Activated naive CD4-positive, alpha-beta T cell treated with anti-CD3 and anti-CD28 coated beads, Interleukin-2, amount 50 U/mL, for 72 hours (primary cell): Measurements from ENCODE around the gene TARS3. TPM values are rescaled to one million over a fixed set of nuclear protein-coding genes. Genes with fewer than 3 reads are reported as not detected.
"Not testable (repeated sequence)": the region's sequence is repeated elsewhere in the genome, so short reads cannot be mapped to it uniquely, and the experiment has no call there.

Source experiments
- ATAC-seq, 2 donors: fragments of 150-1000 bp; cut with Tn5 transposase; 2 replicates each; pipeline ENCODE4 v1.10.0; 2021; ENCODE audit warnings: mild to moderate bottlenecking in 2 of 2, moderate library complexity in 2 of 2
- DNase-seq, 2 donors: peaks; one replicate each; pipeline ENCODE4 v3.0.0; 2021 to 2022; ENCODE audit warnings: low spot score in 2 of 2
- H3K27ac Mint-ChIP-seq, 2 donors: one replicate each; pipeline ENCODE4 v1.8.0; 2022; ENCODE audit warnings: mild to moderate bottlenecking in 2 of 2, mixed read lengths in 2 of 2
- H3K36me3 Mint-ChIP-seq, 2 donors: one replicate each; pipeline ENCODE4 v1.8.0; 2022; ENCODE audit warnings: mixed read lengths in 2 of 2
- H3K9me3 Mint-ChIP-seq, 2 donors: one replicate each; pipeline ENCODE4 v1.8.0; 2022; ENCODE audit warnings: mixed read lengths in 2 of 2
- total RNA-seq, 2 donors: library from RNA; stranded (reverse); gene quantifications; one replicate each; pipeline ENCODE4 v1.2.3, GENCODE V29; 2022

Gene TARS3
- total RNA-seq, result 10 to 100 TPM; 21.2 to 23.0 TPM

- peak; percentile 87 to 94 for ATAC-seq
- peak; percentile 82 to 86 for DNase-seq
- Mint-ChIP-seq H3K36me3 (peaks cover 16 to 23% of the 10 kb centered on the region in 2 donors), H3K9me3 (peaks cover 0 to 10% of the 10 kb centered on the region in 2 donors), H3K27ac (peak within 1 kb of the TSS; percentile 83 to 93)
Observed at GRCh38 chr15:101723874-101724674, at the start of gene TARS3. Gene TARS3, minus strand, starts transcription at chr15:101724473. Its CDS starts 86 bp downstream, at chr15:101724387.

GRCh38 chr15:101773496-101774100 lies 49.3 kb upstream of the TARS3 start:
- H3K36me3 Mint-ChIP-seq, result no peaks in the 10 kb centered on the region
- DNase-seq (peak in 1 of 2 donors; percentile 13), ATAC-seq (no peak)
- no peaks in the 10 kb centered on the region for H3K9me3 Mint-ChIP-seq
- H3K27ac Mint-ChIP-seq, result peak overlapping the region in 1 of 2 donors; percentile 62

GRCh38 chr15:101772921-101773320 lies 48.6 kb upstream of the TARS3 start:
- H3K9me3 Mint-ChIP-seq, result no peaks in the 10 kb centered on the region
- DNase-seq (no peak), ATAC-seq (no peak)
- H3K36me3 Mint-ChIP-seq, result no peaks in the 10 kb centered on the region
- H3K27ac Mint-ChIP-seq, result no peak overlapping the region

- DNase-seq, H3K36me3 Mint-ChIP-seq, H3K27ac Mint-ChIP-seq, ATAC-seq, H3K9me3 Mint-ChIP-seq: not testable (repeated sequence)
Observed at GRCh38 chr15:101767083-101767640, 42.9 kb upstream of the TARS3 start.

GRCh38 chr15:101765772-101766456 lies 41.6 kb upstream of the TARS3 start:
- Mint-ChIP-seq H3K9me3 (no peaks in the 10 kb centered on the region), H3K27ac (no peak overlapping the region), H3K36me3 (no peaks in the 10 kb centered on the region)
- DNase-seq (no peak), ATAC-seq (no peak)

GRCh38 chr15:101765340-101765671 lies 41.0 kb upstream of the TARS3 start:
- H3K27ac Mint-ChIP-seq, H3K9me3 Mint-ChIP-seq, ATAC-seq, H3K36me3 Mint-ChIP-seq, DNase-seq: not testable (repeated sequence)

GRCh38 chr15:101764669-101765339 lies 40.5 kb upstream of the TARS3 start:
- not testable (repeated sequence) for H3K36me3 Mint-ChIP-seq, H3K9me3 Mint-ChIP-seq, H3K27ac Mint-ChIP-seq, ATAC-seq, DNase-seq

GRCh38 chr15:101746716-101747082 lies 22.4 kb upstream of the TARS3 start:
- DNase-seq, H3K9me3 Mint-ChIP-seq, H3K36me3 Mint-ChIP-seq: not testable (repeated sequence)
- peak; percentile 1 to 30 for ATAC-seq
- peak overlapping the region in 1 of 2 donors; percentile 83 for H3K27ac Mint-ChIP-seq

GRCh38 chr15:101734837-101735236 lies 10.6 kb upstream of the TARS3 start:
- H3K9me3 Mint-ChIP-seq, DNase-seq, H3K27ac Mint-ChIP-seq, ATAC-seq, H3K36me3 Mint-ChIP-seq: not testable (repeated sequence)

- no peaks in the 10 kb centered on the region for H3K9me3 Mint-ChIP-seq
- DNase-seq (no peak), ATAC-seq (no peak)
- H3K27ac Mint-ChIP-seq, result no peak overlapping the region
- no peaks in the 10 kb centered on the region for H3K36me3 Mint-ChIP-seq
Observed at GRCh38 chr15:101733545-101733944, 9.3 kb upstream of the TARS3 start.

GRCh38 chr15:101732772-101733171 lies 8.5 kb upstream of the TARS3 start:
- no peak overlapping the region for H3K27ac Mint-ChIP-seq
- H3K36me3 Mint-ChIP-seq, result no peaks in the 10 kb centered on the region
- ATAC-seq, result no peak
- no peak for DNase-seq
- no peaks in the 10 kb centered on the region for H3K9me3 Mint-ChIP-seq

GRCh38 chr15:101731746-101732145 lies 7.5 kb upstream of the TARS3 start:
- DNase-seq, result no peak
- no peaks in the 10 kb centered on the region for H3K9me3 Mint-ChIP-seq
- no peak for ATAC-seq
- H3K27ac Mint-ChIP-seq, result peak overlapping the region in 1 of 2 donors; percentile 3
- no peaks in the 10 kb centered on the region for H3K36me3 Mint-ChIP-seq

GRCh38 chr15:101727186-101727585 lies 2.9 kb upstream of the TARS3 start:
- no peak overlapping the region for H3K27ac Mint-ChIP-seq
- ATAC-seq (no peak), DNase-seq (no peak)
- no peaks in the 10 kb centered on the region for H3K9me3 Mint-ChIP-seq
- peaks cover 0 to 6% of the 10 kb centered on the region in 2 donors for H3K36me3 Mint-ChIP-seq

GRCh38 chr15:101725073-101725472 lies 800 bp upstream of the TARS3 start:
- ATAC-seq, result no peak
- DNase-seq, result no peak
- no peak overlapping the region for H3K27ac Mint-ChIP-seq
- peaks cover 11 to 23% of the 10 kb centered on the region in 2 donors for H3K36me3 Mint-ChIP-seq
- peaks cover 0 to 10% of the 10 kb centered on the region in 2 donors for H3K9me3 Mint-ChIP-seq

GRCh38 chr15:101724675-101725005 lies 367 bp upstream of the TARS3 start:
- Mint-ChIP-seq H3K9me3 (peaks cover 0 to 10% of the 10 kb centered on the region in 2 donors), H3K27ac (no peak overlapping the region), H3K36me3 (peaks cover 11 to 23% of the 10 kb centered on the region in 2 donors)
- DNase-seq, result no peak
- no peak for ATAC-seq

GRCh38 chr15:101723171-101723873 lies 951 bp downstream of the TARS3 start:
- Mint-ChIP-seq H3K27ac (peak overlapping the region; percentile 83 to 93), H3K9me3 (peaks cover 0 to 10% of the 10 kb centered on the region in 2 donors), H3K36me3 (peaks cover 18 to 23% of the 10 kb centered on the region in 2 donors)
- ATAC-seq (peak; percentile 47 to 81), DNase-seq (peak; percentile 29 to 79)
